IMR-90 (cell line): Measurements from ENCODE around the gene OTULINL. TPM values are rescaled to one million over a fixed set of nuclear protein-coding genes. Genes with fewer than 3 reads are reported as not detected.

Experiments used
- ATAC-seq: fragments of 200-7000 bp; cut with Tn5 transposase; 2 replicates; pipeline ENCODE4 v1.9.1; 2020; ENCODE audit warnings: low read depth, mild to moderate bottlenecking, moderate library complexity
- BruUV-seq: library from RNA; stranded (reverse); fragments of 400-500 nt; replicated peaks from 2 replicates; lab custom pipeline; 2021; lab: Mats Ljungman, UMichigan
- CTCF ChIA-PET: fragments of 300-600 bp; formaldehyde crosslinking; extraction: SDS; loops from one replicate; lab custom pipeline; 2021; ENCODE audit warnings: antibody characterized with exemption; lab: Yijun Ruan, JAX
- POLR2A ChIA-PET: fragments of 300-600 bp; sonication (Branson Sonifier 250); formaldehyde crosslinking; loops from one replicate; lab custom pipeline; 2022; ENCODE audit warnings: antibody characterized with exemption; ENCODE audit not compliant: unreplicated experiment; lab: Charles Lee
- DNase-seq: peaks from one replicate; pipeline ENCODE4 v3.0.0; 2013
- H2AFZ ChIP-seq: replicated peaks from 2 replicates; pipeline ENCODE3; 2013; ENCODE audit warnings: low read length, mild to moderate bottlenecking; ENCODE audit not compliant: poor library complexity
- H2AK5ac ChIP-seq: 2 replicates; pipeline ENCODE4 v1.6.1; 2013; ENCODE audit warnings: low read depth, low read length, inconsistent platforms
- H2AK9ac ChIP-seq: replicated peaks from 2 replicates; pipeline ENCODE3; 2013; ENCODE audit warnings: mild to moderate bottlenecking, low read depth, low read length, moderate library complexity; ENCODE audit not compliant: poor library complexity
- H2BK120ac ChIP-seq: 2 replicates; pipeline ENCODE4 v1.6.1; 2013; ENCODE audit warnings: low read depth, low read length, inconsistent platforms
- H2BK15ac ChIP-seq: 3 replicates; pipeline ENCODE4 v1.6.1; 2013; ENCODE audit warnings: low read depth, low read length, inconsistent platforms
- H2BK20ac ChIP-seq: 2 replicates; pipeline ENCODE4 v1.6.1; 2013; ENCODE audit warnings: low read depth, mild to moderate bottlenecking, inconsistent platforms, low read length, moderate library complexity
- H2BK5ac ChIP-seq: 2 replicates; pipeline ENCODE4 v1.6.1; 2013; ENCODE audit warnings: mild to moderate bottlenecking, low read depth, low read length, inconsistent platforms; ENCODE audit not compliant: poor library complexity, severe bottlenecking
- H3K14ac ChIP-seq: replicated peaks from 2 replicates; pipeline ENCODE4 v1.6.1; 2013; ENCODE audit warnings: low read depth, low read length, inconsistent platforms
- H3K18ac ChIP-seq: 2 replicates; pipeline ENCODE4 v1.6.1; 2013; ENCODE audit warnings: low read depth, low read length, control low read depth
- H3K23ac ChIP-seq: 2 replicates; pipeline ENCODE4 v1.6.1; 2013; ENCODE audit warnings: low read depth, low read length, inconsistent platforms
- H3K27ac ChIP-seq: 2 replicates; pipeline ENCODE4 v1.5.1; 2013; ENCODE audit warnings: mild to moderate bottlenecking, control low read depth, low read length; ENCODE audit not compliant: insufficient read depth
- H3K27me3 ChIP-seq: 2 replicates; pipeline ENCODE4 v1.6.1; 2013; ENCODE audit warnings: low read length; ENCODE audit not compliant: control insufficient read depth, insufficient read depth
- H3K36me3 ChIP-seq: 2 replicates; pipeline ENCODE4 v1.6.1; 2013; ENCODE audit warnings: low read length, mixed read lengths; ENCODE audit not compliant: control insufficient read depth, insufficient read depth
- H3K4ac ChIP-seq: 2 replicates; pipeline ENCODE4 v1.6.1; 2013; ENCODE audit warnings: low read depth, low read length, inconsistent platforms
- H3K4me1 ChIP-seq: 2 replicates; pipeline ENCODE4 v1.6.1; 2013; ENCODE audit warnings: low read length, mixed read lengths; ENCODE audit not compliant: control insufficient read depth, insufficient read depth
- H3K4me2 ChIP-seq: 2 replicates; pipeline ENCODE4 v1.6.1; 2013; ENCODE audit warnings: low read depth, mild to moderate bottlenecking, control low read depth, low read length, moderate library complexity
- H3K4me3 ChIP-seq: 2 replicates; pipeline ENCODE4 v1.5.1; 2013; ENCODE audit warnings: low read depth, mild to moderate bottlenecking, control low read depth, low read length, moderate library complexity; ENCODE audit not compliant: insufficient read depth
- H3K56ac ChIP-seq: 2 replicates; pipeline ENCODE4 v1.6.1; 2013; ENCODE audit warnings: low read length, inconsistent platforms; ENCODE audit not compliant: insufficient read depth; ENCODE audit errors: extremely low read depth
- H3K79me1 ChIP-seq, 2 experiments: 2 replicates each; pipeline ENCODE4 v1.6.1; 2013; ENCODE audit warnings: low read length in 2 of 2, inconsistent platforms in 1 of 2, low read depth in 1 of 2
- H3K9ac ChIP-seq: 2 replicates; pipeline ENCODE4 v1.6.1; 2013; ENCODE audit warnings: low read depth, low read length, control low read depth
- H3K9me1 ChIP-seq: 2 replicates; pipeline ENCODE4 v1.6.1; 2013; ENCODE audit warnings: low read length, inconsistent platforms; ENCODE audit not compliant: insufficient read depth
- H3K9me3 ChIP-seq: 2 replicates; pipeline ENCODE4 v1.6.1; 2013; ENCODE audit warnings: low read length; ENCODE audit not compliant: control insufficient read depth, insufficient read depth
- H4K20me1 ChIP-seq: 2 replicates; pipeline ENCODE4 v1.6.1; 2013; ENCODE audit warnings: low read length, inconsistent platforms; ENCODE audit not compliant: insufficient read depth
- H4K5ac ChIP-seq: 2 replicates; pipeline ENCODE4 v1.6.1; 2013; ENCODE audit warnings: mild to moderate bottlenecking, low read depth, low read length, control low read depth
- H4K8ac ChIP-seq, 2 experiments: 2 replicates each; pipeline ENCODE4 v1.6.1; 2013; ENCODE audit warnings: low read depth in 2 of 2, low read length in 2 of 2, control low read depth in 1 of 2, inconsistent platforms in 1 of 2
- H4K91ac ChIP-seq: 2 replicates; pipeline ENCODE4 v1.6.1; 2013; ENCODE audit warnings: low read depth, low read length, inconsistent platforms; ENCODE audit not compliant: insufficient read depth
- CHD1 ChIP-seq: IDR thresholded peaks from 2 replicates; pipeline ENCODE4 v1.6.1; 2012; ENCODE audit warnings: low read depth, low read length, improper control_type of control experiment
- NFE2L2 ChIP-seq: fragments of 150-350 bp; IDR thresholded peaks from 2 replicates; pipeline ENCODE4 v1.6.1; 2016; ENCODE audit warnings: low read depth, mild to moderate bottlenecking, low read length
- RCOR1 ChIP-seq: IDR thresholded peaks from 2 replicates; pipeline ENCODE4 v1.6.1; 2012; ENCODE audit warnings: mild to moderate bottlenecking, low read length, improper control_type of control experiment; ENCODE audit not compliant: insufficient replicate concordance
- SMC3 ChIP-seq: fragments of 150-350 bp; IDR thresholded peaks from 2 replicates; pipeline ENCODE4 v1.6.1; 2016; ENCODE audit warnings: low read depth, mild to moderate bottlenecking, antibody characterized with exemption, low read length, moderate library complexity
- WGBS, 2 experiments: methylation state at CpG; one replicate each; pipeline versions ENCODE4 v1.1.5 to v1.1.7; 2013; ENCODE audit warnings: missing lambda C conversion rate in 2 of 2; ENCODE audit not compliant: insufficient read length in 1 of 2; ENCODE audit errors: extremely low coverage in 2 of 2; 5-methylcytosine and 5-hydroxymethylcytosine counted together
- dilution Hi-C: fragments of 300-500 bp; cut with HindIII; formaldehyde crosslinking; loops from one replicate; pipeline ENCODE4 v1.14.3; 2018; ENCODE audit warnings: low sequenced_read_pairs; ENCODE audit not compliant: unreplicated experiment
- in situ Hi-C: fragments of 300-500 bp; cut with MboI; formaldehyde crosslinking; loops from 3 replicates; pipeline ENCODE4 v1.14.3; 2019; ENCODE audit warnings: low sequenced_read_pairs, inconsistent platforms, mixed read lengths
- intact Hi-C: fragments of 100-400 bp; cut with micrococcal nuclease; formaldehyde crosslinking; loops from 2 replicates; pipeline ENCODE4 v1.10.0; 2022
- polyA plus RNA-seq, 3 experiments: library from polyadenylated mRNA; depleted of rRNA; stranded (reverse); fragments of >200 nt; gene quantifications; 2 replicates each; pipeline ENCODE4 v1.2.3, GENCODE V29; 2012; ENCODE audit warnings: low replicate concordance in 1 of 3
- total RNA-seq: library from RNA; depleted of rRNA; stranded (reverse); fragments of >200 nt; gene quantifications from 2 replicates; pipeline ENCODE4 v1.2.3, GENCODE V29; 2012
- TF ChIP-seq, protein P1 (sequence below): conservative IDR thresholded peaks from 2 replicates; pipeline ENCODE4 v1.5.1; 2012; ENCODE audit warnings: mild to moderate bottlenecking, low read depth, low read length, improper control_type of control experiment

The OTULINL gene
- total and polyA plus RNA-seq, 2 of the 4 experiments (the other 2 are of a cell fraction) = 0.09 to 0.18 TPM

DNA sequence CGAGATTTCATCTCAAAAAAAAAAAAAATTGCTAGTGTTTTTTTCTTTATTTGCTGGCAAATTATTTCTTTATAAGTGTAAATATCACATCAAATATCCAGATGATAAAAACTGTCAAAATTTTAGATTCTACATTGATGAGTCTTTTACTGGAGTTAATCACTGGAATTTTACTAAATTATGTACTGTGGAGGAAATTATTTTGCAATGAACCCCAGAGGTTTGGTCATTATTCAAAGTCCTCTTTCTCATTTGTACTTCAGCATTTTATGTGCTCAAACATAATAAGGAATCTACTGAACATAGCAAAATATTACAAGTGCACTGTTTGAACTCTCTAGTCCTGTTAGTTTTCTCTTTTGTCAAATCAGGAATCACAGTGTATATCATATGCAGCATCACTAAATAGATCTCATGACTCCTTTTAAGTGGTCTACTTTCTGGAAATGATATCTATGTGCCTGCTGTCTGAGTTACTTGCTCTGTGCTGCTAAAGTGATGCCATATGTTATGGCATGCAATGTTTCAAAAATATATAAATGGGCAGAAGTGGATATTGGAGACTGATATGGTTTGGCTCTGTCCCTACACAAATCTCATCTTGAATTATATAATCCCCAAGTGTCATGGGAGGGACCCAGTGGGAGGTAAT lies 18.0 kb downstream of the OTULINL start:
- intact Hi-C loops (no loop called here), dilution Hi-C loops (no loop called here), in situ Hi-C loops (no loop called here)
- Histone ChIP-seq H2BK15ac (no peak overlapping the region), H2AFZ (no peak overlapping the region), H3K27me3 (peaks cover 26% of the 10 kb centered on the region), H3K9me1 (no peaks in the 10 kb centered on the region), H3K23ac (no peak overlapping the region), H3K14ac (no peak overlapping the region), H3K4me2 (no peak overlapping the region), H3K79me1 (no peaks in the 10 kb centered on the region), H4K8ac (no peak overlapping the region), H3K36me3 (no peaks in the 10 kb centered on the region), H2BK5ac (no peak overlapping the region), H3K27ac (no peak overlapping the region), H3K9ac (no peak overlapping the region), H3K18ac (no peak overlapping the region), H3K56ac (no peak overlapping the region), H3K4ac (no peak overlapping the region), H3K4me1 (no peaks in the 10 kb centered on the region), H4K20me1 (no peaks in the 10 kb centered on the region), H4K91ac (no peak overlapping the region), H2AK5ac (no peak overlapping the region), H2BK120ac (no peak overlapping the region), H2AK9ac (no peak overlapping the region), H3K9me3 (no peaks in the 10 kb centered on the region), H4K5ac (no peak overlapping the region), H3K4me3 (no peak overlapping the region), H2BK20ac (no peak overlapping the region)
- ATAC-seq (no peak), DNase-seq (no peak)
- ChIA-PET CTCF (no interaction called here), POLR2A (interaction anchor here (0.6 kb wide), 1 partner anchor 24 kb away, joined by 3 read pairs; no protein-coding TSS in a partner anchor)
- no CpG with 5 or more reads among the region's 1 CpG for WGBS, 2 experiments
- no peak for TF ChIP-seq CHD1
- TF ChIP-seq, protein P1, sequence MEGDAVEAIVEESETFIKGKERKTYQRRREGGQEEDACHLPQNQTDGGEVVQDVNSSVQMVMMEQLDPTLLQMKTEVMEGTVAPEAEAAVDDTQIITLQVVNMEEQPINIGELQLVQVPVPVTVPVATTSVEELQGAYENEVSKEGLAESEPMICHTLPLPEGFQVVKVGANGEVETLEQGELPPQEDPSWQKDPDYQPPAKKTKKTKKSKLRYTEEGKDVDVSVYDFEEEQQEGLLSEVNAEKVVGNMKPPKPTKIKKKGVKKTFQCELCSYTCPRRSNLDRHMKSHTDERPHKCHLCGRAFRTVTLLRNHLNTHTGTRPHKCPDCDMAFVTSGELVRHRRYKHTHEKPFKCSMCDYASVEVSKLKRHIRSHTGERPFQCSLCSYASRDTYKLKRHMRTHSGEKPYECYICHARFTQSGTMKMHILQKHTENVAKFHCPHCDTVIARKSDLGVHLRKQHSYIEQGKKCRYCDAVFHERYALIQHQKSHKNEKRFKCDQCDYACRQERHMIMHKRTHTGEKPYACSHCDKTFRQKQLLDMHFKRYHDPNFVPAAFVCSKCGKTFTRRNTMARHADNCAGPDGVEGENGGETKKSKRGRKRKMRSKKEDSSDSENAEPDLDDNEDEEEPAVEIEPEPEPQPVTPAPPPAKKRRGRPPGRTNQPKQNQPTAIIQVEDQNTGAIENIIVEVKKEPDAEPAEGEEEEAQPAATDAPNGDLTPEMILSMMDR = no peak
- no peak for TF ChIP-seq NFE2L2
- no peak for TF ChIP-seq SMC3
- TF ChIP-seq RCOR1 = no peak
- no TSS peak for BruUV-seq
